ENCODE data around the gene SLC44A1.

SLC44A1 gene

GRCh38 chr9:105306351-105307140, 62.1 kb downstream of the SLC44A1 start:
- TF ChIP-seq CTCF (IDR thresholded peaks at IDR 0.05): no peak

GRCh38 chr9:105307591-105308130, 63.2 kb downstream of the SLC44A1 start:
- TF ChIP-seq CTCF (IDR thresholded peaks at IDR 0.05): no peak

- no peak for TF ChIP-seq CTCF (IDR thresholded peaks at IDR 0.05)
Measured at GRCh38 chr9:105308461-105309341, 64.2 kb downstream of the SLC44A1 start.

GRCh38 chr9:105309531-105309931, 65.1 kb downstream of the SLC44A1 start:
- TF ChIP-seq CTCF (IDR thresholded peaks at IDR 0.05): no peak

- TF ChIP-seq CTCF (IDR thresholded peaks at IDR 0.05): no peak
Measured at GRCh38 chr9:105311306-105311705, 66.9 kb downstream of the SLC44A1 start.

- TF ChIP-seq CTCF (IDR thresholded peaks at IDR 0.05): no peak
Measured at GRCh38 chr9:105313238-105313637, 68.8 kb downstream of the SLC44A1 start.

GRCh38 chr9:105316703-105317102, 72.3 kb downstream of the SLC44A1 start:
- TF ChIP-seq CTCF (IDR thresholded peaks at IDR 0.05): no peak

Data from LNCAP (cell line).